ENCODE measurements around the gene PDK1. TPM values are rescaled to one million over a fixed set of nuclear protein-coding genes. Genes with fewer than 3 reads are reported as not detected.
"Not testable (repeated sequence)": the region's sequence is repeated elsewhere in the genome, so short reads cannot be mapped to it uniquely, and the experiment has no call there.

The PDK1 gene
- total RNA-seq, 1 donor from 2014 or later, result 7.3 TPM

DNA sequence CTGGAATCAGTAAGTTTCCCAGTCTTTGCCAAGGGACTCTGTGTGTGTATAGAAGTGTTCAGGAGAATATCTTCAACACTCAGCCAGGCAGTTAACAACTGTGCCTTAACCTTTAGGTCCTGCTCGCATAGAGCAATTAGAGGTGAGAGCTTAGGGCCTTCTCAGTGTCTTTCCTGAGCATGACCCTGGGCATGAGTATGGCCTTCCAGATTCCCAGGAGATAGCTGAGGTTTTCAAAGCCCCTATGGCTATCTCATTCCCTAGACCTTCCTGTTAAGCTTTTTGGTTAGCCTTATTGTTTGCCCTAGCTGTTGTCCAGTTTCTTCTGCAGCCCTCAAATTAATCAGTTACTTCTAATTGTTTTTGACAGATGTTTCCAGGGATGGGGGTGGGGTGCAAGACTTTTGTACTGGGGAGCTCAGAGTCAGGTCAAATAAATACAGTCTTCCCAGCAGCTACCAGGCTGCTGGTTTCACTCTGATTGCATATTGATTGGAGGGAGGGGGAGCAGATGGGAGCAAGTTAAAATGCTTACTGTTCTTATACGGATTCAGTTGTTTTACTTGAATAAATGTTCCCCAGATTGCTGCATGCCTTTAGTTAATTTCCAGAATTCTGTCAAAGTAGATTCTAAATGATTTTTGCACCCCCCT, 23.1 kb downstream of the PDK1 start:
- H3K4me1 Mint-ChIP-seq (ENCODE audit: unreplicated experiment), result no peaks in the 10 kb centered on the region
- TF ChIP-seq, protein P1, sequence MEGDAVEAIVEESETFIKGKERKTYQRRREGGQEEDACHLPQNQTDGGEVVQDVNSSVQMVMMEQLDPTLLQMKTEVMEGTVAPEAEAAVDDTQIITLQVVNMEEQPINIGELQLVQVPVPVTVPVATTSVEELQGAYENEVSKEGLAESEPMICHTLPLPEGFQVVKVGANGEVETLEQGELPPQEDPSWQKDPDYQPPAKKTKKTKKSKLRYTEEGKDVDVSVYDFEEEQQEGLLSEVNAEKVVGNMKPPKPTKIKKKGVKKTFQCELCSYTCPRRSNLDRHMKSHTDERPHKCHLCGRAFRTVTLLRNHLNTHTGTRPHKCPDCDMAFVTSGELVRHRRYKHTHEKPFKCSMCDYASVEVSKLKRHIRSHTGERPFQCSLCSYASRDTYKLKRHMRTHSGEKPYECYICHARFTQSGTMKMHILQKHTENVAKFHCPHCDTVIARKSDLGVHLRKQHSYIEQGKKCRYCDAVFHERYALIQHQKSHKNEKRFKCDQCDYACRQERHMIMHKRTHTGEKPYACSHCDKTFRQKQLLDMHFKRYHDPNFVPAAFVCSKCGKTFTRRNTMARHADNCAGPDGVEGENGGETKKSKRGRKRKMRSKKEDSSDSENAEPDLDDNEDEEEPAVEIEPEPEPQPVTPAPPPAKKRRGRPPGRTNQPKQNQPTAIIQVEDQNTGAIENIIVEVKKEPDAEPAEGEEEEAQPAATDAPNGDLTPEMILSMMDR (IDR thresholded peaks at IDR 0.05), result no peak
- DNase-seq (ENCODE audit: extremely low spot score, unreplicated experiment), result no peak
- H3K27me3 Mint-ChIP-seq (ENCODE audit: unreplicated experiment), result no peaks in the 10 kb centered on the region
- H3K36me3 Mint-ChIP-seq (ENCODE audit: unreplicated experiment), result peaks cover 59% of the 10 kb centered on the region
- peaks cover 35% of the 10 kb centered on the region for H3K9me3 Mint-ChIP-seq (ENCODE audit: unreplicated experiment)
- no peak overlapping the region for H3K27ac Mint-ChIP-seq (ENCODE audit: unreplicated experiment)
- no peak overlapping the region for H3K4me3 Mint-ChIP-seq (ENCODE audit: unreplicated experiment)

DNA sequence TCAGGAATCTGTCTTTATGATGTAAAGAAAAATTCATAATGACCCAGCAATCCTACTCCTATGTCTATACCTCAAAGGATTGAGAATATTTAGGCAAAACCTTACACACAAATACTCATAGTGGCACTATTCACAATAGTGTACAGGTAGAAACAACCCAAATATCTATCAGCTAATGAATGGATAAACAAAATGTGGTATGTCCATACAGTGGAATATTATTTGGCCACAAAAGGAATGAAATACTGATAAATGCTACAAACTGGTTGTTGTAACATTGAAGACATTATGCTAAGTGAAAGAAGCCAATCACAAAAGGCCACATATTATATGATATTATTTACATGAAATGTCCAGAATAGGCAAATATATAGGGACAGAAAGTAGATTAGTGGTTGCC, 24.7 kb downstream of the PDK1 start:
- Mint-ChIP-seq H3K4me3 (ENCODE audit: unreplicated experiment) (no peak overlapping the region), H3K27ac (ENCODE audit: unreplicated experiment) (no peak overlapping the region), H3K36me3 (ENCODE audit: unreplicated experiment) (peaks cover 46% of the 10 kb centered on the region), H3K9me3 (ENCODE audit: unreplicated experiment) (peaks cover 23% of the 10 kb centered on the region), H3K4me1 (ENCODE audit: unreplicated experiment) (no peaks in the 10 kb centered on the region), H3K27me3 (ENCODE audit: unreplicated experiment) (no peaks in the 10 kb centered on the region)
- DNase-seq (ENCODE audit: extremely low spot score, unreplicated experiment), result no peak
- TF ChIP-seq, protein P1 (IDR thresholded peaks at IDR 0.05), result no peak

DNA sequence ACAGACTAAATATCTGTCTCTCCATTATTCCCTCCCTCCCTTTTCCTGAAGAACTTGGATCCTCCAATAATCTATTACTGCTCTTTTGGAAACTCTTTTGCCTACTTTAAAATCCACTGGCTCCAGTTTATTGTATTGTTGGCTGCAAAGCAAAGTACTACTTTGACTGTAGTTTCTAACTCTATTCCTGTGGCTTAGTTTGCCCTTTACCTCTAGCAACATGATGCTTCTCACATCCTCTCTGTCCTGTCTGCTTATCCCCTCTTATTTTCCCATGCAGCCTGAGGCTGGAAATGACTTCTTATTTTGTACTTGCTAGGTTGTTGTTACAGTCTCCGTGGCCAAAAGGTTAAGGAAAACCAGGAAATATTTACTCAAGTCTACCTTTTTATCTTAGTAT, 26.8 kb downstream of the PDK1 start:
- H3K4me3 Mint-ChIP-seq (ENCODE audit: unreplicated experiment), result no peak overlapping the region
- H3K4me1 Mint-ChIP-seq (ENCODE audit: unreplicated experiment), result no peaks in the 10 kb centered on the region
- TF ChIP-seq, protein P1 (IDR thresholded peaks at IDR 0.05), result no peak
- no peaks in the 10 kb centered on the region for H3K27me3 Mint-ChIP-seq (ENCODE audit: unreplicated experiment)
- H3K27ac Mint-ChIP-seq (ENCODE audit: unreplicated experiment), result no peak overlapping the region
- no peak for DNase-seq (ENCODE audit: extremely low spot score, unreplicated experiment)
- H3K36me3 Mint-ChIP-seq (ENCODE audit: unreplicated experiment), result peaks cover 48% of the 10 kb centered on the region
- peaks cover 18% of the 10 kb centered on the region for H3K9me3 Mint-ChIP-seq (ENCODE audit: unreplicated experiment)

DNA sequence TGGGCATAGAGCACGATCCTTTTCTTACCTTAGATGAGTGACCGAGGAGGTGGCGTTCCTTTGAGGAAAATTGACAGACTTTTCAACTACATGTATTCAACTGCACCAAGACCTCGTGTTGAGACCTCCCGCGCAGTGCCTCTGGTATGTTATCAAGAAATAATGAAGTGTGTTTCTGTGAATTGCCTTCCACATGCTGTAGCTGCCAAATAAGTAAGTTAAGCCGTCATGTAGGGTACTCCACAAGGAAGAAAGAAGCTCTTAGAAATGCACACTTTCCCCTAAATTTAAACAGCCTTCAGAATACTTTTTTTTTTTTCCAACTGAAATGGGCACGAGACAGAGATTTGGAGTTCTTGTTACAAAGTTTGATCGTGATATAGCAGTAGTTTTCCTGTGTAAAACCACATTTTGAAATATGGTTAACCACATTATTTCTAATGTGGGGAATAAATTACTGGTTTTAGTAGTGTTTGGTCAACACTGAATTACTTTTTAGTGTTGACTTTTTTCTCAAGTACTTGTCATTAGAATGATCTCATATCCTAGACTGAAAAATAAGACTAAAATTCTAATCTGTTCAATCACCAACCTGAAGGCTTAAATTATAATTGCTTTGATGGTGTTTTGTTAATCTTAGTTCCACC, 30.5 kb downstream of the PDK1 start:
- Mint-ChIP-seq H3K27me3 (ENCODE audit: unreplicated experiment) (no peaks in the 10 kb centered on the region), H3K36me3 (ENCODE audit: unreplicated experiment) (peaks cover 42% of the 10 kb centered on the region), H3K27ac (ENCODE audit: unreplicated experiment) (no peak overlapping the region), H3K4me1 (ENCODE audit: unreplicated experiment) (no peaks in the 10 kb centered on the region), H3K4me3 (ENCODE audit: unreplicated experiment) (no peak overlapping the region), H3K9me3 (ENCODE audit: unreplicated experiment) (no peaks in the 10 kb centered on the region)
- DNase-seq (ENCODE audit: extremely low spot score, unreplicated experiment), result no peak
- TF ChIP-seq, protein P1 (IDR thresholded peaks at IDR 0.05), result no peak

DNA sequence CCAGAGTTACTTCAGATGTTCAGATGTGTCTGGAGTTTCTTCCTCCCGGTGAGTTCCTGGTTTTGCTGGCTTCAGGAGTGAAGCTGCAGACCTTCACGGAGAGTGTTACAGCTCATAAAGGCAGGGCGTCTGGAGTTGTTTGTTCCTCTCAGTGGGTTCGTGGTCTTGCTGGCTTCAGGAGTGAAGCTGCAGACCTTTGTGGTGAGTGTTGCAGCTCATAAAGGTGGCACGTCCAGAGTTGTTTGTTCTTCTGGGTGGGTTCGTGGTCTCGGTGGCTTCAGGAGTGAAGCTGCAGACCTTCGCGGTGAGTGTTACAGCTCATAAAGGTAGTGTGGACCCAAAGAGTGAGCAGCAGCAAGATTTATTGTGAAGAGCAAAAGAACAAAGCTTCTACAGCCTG, 31.3 kb downstream of the PDK1 start:
- not testable (repeated sequence) for H3K9me3 Mint-ChIP-seq (ENCODE audit: unreplicated experiment); H3K27ac Mint-ChIP-seq (ENCODE audit: unreplicated experiment); H3K4me1 Mint-ChIP-seq (ENCODE audit: unreplicated experiment); DNase-seq (ENCODE audit: extremely low spot score, unreplicated experiment); H3K4me3 Mint-ChIP-seq (ENCODE audit: unreplicated experiment); H3K27me3 Mint-ChIP-seq (ENCODE audit: unreplicated experiment)
- H3K36me3 Mint-ChIP-seq (ENCODE audit: unreplicated experiment), result peaks cover 36% of the 10 kb centered on the region

Data from osteocyte (in vitro differentiated cells).